ENCODE measurements around the gene C4BPB.

DNA sequence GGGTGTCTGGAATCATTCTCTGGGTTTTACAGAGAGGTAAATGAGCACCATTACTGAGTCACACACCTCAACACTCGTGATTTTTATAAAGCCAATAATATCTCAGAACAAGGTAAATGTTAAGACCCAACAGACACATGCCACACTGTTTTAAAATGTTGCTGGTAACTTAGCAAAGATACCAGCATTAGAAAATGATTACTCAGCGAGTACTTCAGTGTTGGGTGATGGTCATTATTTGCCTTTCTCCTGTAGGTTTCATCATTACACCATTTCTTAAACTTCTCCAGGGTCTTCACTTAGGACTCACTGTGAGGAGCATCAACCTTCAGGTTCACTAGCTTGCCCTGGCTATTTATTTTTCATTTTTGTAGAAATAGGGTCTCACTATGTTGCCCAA, 6.9 kb upstream of the C4BPB start:
- TF ChIP-seq POLR2AphosphoS5 (IDR thresholded peaks at IDR 0.05; ENCODE audit: insufficient read depth in 1 of 2, low read depth in 1 of 2) = no peak
- TF ChIP-seq, protein P1, sequence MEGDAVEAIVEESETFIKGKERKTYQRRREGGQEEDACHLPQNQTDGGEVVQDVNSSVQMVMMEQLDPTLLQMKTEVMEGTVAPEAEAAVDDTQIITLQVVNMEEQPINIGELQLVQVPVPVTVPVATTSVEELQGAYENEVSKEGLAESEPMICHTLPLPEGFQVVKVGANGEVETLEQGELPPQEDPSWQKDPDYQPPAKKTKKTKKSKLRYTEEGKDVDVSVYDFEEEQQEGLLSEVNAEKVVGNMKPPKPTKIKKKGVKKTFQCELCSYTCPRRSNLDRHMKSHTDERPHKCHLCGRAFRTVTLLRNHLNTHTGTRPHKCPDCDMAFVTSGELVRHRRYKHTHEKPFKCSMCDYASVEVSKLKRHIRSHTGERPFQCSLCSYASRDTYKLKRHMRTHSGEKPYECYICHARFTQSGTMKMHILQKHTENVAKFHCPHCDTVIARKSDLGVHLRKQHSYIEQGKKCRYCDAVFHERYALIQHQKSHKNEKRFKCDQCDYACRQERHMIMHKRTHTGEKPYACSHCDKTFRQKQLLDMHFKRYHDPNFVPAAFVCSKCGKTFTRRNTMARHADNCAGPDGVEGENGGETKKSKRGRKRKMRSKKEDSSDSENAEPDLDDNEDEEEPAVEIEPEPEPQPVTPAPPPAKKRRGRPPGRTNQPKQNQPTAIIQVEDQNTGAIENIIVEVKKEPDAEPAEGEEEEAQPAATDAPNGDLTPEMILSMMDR (IDR thresholded peaks at IDR 0.05) = no peak
